ENCODE results near the gene KRT80.
"Not testable (repeated sequence)": the region's sequence is repeated elsewhere in the genome, so short reads cannot be mapped to it uniquely, and the experiment has no call there.

KRT80 gene

DNA sequence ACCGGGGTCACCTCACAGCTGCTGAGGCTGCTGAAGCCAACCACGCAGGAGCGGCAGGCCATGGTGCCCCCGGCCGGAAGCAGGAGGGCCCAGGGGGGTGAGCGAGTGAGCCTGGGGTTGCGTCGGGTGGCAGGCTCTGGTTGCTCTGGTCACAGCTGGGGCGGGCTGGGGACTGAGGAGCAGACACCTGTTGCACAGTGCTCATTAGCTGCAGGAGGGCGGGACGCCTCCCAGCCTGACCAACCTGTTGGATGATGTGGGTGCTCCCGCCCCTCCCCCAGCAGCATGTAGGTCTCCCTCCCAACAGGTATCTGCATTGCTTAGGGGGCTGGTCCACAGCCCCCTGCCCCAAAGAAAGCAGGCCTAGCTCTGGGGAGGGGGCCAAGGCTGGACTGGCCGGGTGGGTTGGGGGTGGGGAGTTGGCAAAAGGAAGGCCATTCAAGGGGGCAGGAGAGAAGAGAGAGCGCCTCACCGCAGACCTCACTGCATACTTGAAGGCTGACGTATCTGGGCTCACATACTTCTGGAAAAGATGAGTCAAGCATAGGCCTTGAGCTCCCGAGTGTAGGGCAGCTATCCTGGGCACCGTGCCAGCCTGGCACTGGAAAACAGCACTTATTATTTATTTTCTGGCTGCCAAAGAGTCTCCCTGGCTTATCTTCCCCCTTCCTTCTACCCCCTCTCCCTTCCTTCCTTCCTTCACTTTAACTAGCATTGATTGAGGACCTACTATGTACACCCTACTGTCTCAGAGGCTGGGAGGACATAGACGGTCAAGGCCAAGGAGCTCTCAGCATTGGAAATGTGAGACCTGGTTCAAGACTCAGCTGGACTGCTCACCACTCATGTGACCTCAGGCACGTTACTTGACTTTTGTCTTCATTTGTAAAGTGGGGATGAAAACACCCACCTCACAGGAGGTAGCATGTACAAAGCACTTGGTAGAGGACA, at the start of gene KRT80:
KRT80 (minus strand) TSS at position 174 of the 951 bp plus-strand sequence; CDS start at position 62, 112 bp downstream.
- DNase-seq: peak in 1 of 2 donors; percentile 26

DNA sequence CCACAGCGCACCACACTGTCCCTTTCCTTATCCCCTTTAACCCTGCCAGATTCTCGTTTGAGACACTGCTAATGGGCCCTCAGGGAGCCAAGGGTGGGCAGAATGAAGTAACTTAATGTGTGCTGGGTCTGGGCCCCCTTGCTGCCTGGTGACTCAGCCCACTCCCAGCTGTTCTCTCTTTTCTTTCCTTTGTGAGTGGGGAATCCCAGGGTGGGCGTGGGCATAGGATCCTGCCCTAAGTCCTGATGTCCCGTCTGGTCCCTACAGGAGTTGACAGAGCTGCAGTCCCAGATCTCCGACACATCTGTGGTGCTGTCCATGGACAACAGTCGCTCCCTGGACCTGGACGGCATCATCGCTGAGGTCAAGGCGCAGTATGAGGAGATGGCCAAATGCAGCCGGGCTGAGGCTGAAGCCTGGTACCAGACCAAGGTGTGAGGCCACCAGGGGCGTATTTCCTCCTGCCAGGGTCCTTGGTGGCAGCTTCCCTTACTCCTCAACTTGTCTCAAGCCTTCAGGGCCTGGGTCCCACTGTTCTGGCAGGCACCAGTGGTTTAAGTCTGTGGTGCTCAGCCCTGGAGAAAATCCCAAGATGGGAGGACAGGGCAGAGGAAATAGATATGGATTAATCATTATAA, 49.5 kb upstream of the KRT80 start:
- DNase-seq: no peak

DNA sequence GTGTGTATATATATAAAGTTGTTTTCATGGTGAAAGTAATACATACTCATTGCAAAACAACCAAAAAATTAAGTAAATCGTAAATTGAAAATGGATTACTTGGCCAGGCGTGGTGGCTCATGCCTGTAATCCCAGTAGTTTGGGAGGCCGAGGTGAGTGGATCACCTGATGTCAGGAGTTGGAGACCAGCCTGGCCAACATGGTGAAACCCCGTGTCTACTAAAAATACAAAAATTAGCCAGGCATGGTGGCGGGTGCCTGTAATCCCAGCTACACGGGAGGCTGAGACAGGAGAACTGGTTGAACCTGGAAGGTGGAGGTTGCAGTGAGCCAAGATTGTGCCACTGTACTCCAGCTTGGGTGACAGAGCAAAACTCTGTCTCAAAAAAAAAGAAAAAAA, 48.4 kb upstream of the KRT80 start:
- not testable (repeated sequence) for DNase-seq

DNA sequence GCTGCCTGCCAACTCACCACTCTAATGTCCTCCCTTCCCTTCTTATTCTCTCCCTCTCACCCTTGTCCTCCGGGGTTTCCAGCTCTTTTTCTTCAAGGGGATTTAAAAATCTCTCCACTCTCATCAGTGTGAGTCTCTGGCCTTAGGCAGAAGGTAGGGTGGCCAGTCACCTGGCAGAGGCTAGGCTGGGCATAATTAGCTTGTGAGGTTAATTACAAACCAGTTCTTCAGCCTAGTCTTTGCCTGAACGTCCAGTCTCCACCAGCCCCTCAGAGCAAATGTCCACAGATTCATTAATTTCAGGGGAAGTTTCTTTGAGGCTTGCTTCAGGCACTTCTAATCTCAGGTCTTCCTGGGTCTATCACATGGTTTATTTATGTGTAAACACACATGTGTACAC, 48.0 kb upstream of the KRT80 start:
- DNase-seq: no peak

DNA sequence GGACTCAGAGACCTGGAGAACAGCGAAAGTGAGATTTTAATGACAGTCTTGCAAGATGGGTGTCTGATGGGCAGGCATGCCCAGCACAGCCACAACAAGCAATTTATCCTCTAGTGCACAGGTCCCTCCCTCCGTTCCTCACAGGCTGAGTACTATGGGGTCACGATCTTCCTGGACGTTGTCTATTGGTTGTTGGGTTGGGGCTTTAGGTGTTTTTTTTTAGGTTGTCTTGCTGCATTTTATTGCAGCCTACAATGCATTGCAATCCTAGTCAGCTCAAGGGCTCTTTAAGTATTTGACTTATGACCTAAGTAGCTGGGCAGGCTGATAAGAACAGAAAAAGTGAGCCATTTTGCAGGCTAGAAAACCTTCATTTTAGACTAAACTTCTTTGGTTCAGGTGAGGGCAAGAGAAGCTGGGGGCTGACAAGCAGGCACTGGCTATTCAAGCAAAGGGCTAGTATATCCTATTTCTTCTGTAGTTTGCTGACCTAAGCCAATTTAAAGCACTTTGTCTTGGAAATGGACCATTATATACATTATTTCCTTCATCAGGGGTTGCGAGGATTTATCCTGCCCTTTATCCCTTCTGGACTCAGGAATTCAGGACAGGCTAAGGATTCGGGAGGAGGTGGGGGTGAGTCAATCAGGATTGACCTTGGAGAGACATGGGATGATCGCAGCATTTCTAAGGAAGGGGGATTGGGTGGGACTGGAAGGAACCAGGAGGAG, 47.3 kb upstream of the KRT80 start:
- no peak for DNase-seq

DNA sequence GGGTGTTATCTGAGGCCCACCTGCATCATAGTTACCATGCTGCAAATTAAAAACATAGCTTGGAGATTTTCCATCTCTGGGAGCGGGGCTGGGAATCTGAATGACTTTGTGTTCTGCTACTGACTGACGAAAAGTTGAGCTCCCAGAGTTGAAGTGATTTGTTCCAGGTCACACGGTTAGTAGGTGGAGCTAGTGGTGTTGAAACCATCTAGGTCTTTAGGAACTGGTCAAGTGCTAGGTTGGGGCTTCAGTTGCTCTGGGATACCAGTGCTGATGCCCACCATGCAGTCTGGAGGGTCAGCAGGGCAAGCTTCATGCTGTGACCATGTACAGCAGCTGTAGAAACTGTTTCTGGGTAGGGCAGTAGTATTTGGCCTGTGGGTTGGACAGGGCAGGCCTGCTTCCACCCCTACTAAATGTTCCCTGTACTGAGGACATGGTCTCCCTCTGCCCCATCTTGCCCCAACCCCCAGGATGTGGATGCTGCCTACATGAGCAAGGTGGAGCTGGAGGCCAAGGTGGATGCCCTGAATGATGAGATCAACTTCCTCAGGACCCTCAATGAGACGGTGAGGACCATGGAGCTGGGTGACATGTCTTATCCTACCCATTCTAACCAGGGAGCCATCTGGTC, 46.5 kb upstream of the KRT80 start:
- DNase-seq: no peak

DNA sequence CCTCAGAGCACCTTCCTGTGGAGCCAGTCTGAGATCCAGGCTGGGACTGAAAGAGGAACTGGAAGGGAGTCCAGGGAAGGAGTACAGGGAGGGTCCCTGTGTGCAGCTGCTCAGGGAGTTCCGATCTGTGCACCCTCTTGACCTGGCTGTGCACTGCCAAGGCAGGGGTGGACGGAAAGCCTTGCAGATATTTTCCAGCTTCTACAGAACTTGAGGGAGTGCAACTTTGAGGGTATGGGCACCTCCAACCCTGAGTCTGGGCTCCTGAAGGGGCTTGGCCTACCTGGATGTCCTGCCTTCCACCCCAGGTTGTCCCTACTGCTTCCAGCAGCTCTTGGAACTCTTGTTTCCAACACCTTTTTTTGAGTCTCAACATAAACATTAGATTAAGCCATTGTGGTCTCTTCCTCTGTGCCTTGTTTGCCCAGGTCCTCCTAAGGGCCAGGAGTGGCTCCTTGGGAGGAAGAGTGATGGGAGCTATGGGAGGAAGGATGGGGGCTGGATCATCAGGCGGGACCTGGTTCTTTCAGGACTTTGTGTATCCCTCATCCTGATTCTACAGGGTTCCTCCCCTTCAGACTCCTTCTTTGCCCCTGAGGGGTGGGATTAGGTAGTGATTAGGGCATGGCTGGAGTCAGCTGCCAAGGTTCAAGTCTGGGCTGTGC, 44.7 kb upstream of the KRT80 start:
- no peak for DNase-seq

DNA sequence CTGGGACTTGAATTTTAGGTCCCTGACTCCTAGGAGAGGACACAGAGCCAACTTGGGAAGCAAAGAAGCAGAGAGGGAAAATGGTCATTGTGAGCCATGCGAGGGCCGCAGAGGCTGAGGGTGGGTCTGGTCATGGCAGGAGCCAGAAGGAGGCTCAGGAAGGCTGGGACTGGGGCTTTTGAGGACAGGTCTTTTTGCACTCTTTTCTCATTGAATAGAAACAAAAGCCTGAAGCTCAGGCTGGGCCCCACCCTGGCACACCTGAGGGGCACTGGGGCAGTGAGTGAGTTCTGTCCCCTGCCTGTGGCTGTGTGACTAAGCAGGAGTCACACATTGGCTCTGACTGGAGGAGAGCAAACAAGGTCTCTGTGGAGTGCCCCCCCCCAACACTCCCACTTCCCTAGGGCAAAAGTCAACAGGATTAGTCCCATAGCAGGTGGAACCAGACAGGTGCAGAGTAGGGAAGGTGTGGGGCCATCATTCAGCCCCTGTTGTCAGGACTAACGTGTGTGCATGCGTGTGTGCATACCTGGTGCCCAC, 44.1 kb upstream of the KRT80 start:
- no peak for DNase-seq

DNA sequence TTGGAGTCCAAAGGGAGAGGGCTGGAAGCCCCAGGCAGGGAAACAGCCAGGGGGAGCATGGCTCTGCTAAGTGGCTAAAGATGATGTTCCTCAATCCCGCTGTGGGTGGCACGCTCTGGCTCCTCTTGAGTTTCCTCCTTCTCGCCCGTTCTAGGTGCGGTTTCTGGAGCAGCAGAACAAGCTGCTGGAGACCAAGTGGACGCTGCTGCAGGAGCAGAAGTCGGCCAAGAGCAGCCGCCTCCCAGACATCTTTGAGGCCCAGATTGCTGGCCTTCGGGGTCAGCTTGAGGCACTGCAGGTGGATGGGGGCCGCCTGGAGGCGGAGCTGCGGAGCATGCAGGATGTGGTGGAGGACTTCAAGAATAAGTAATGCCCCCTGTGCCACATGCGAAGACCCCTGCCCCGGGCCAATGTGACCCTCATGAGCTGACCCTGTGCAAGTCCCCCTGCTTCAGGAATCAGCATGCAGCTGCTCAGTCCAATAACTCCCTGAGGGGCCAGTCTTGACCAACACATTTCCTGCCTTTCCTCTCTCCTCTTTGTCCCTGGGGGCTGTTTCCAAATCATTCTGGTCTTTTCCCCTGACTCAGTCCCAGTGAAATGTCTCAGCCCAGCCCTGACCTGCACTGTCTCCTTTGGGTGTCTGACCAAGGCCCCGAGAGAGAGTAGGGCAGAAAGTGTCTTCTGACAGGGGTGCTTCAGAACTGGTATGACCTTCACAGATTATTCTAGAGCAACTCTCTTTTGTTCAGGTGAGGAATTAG, 43.4 kb upstream of the KRT80 start:
- DNase-seq: no peak

DNA sequence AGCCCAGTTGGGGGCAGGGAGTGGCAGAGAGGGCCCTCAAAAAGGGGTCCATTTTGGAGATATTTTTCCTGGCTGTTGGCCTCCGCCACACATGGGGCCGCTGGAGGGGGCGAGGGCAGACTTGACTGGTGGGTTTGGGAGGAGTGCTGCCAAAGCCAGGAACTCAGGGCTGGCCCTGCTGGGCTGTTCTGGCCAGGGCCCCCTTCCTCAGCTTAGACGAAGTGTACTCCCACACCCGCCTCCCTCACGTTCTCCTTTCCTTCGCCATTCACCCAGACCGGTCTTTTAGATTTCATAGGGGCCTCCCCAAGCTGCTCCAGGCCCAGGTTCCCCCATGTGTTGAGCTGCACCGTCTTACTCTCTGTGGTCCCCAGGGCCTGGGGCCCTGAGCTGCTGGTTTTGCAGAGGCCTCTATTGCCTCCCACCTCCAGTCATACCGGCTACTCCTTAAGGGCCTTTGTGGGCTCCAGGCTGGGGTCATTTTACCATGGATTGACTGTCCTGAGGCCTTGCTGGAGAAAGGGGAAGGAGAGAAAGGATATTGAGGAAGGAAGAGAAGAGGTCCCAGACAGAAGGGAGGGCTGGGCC, 42.5 kb upstream of the KRT80 start:
- DNase-seq: no peak

DNA sequence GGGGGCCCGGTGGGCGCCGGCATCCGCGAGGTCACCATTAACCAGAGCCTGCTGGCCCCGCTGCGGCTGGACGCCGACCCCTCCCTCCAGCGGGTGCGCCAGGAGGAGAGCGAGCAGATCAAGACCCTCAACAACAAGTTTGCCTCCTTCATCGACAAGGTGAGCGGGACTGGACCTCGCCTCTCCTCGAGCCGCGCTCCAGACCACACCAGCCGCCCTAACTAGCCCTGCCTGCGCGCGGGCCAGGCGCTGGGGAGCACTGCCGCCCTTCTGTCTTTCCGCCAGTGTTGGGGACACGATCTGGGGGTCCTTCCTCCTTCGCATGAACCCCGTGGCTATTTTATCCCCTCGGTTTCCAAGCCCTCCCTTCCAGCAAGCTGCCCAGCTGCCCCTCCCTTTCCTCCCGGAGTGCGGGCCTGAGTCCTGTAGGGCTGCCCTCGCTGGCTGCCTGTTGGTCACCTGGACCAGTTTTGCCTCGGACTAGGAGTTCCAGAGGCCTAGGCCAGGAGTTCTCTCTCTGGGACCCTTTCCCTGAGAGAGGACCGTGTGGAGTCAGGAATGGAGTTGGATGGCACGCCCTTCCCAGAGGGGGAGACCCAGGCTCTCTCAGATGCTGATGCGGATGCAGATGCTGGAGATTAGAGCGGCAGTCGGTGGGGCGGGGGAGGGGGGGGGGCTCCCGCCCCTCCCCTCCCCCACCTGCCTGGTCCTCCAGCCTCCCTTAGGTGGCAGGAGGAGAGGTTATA, 41.8 kb upstream of the KRT80 start:
- no peak for DNase-seq

DNA sequence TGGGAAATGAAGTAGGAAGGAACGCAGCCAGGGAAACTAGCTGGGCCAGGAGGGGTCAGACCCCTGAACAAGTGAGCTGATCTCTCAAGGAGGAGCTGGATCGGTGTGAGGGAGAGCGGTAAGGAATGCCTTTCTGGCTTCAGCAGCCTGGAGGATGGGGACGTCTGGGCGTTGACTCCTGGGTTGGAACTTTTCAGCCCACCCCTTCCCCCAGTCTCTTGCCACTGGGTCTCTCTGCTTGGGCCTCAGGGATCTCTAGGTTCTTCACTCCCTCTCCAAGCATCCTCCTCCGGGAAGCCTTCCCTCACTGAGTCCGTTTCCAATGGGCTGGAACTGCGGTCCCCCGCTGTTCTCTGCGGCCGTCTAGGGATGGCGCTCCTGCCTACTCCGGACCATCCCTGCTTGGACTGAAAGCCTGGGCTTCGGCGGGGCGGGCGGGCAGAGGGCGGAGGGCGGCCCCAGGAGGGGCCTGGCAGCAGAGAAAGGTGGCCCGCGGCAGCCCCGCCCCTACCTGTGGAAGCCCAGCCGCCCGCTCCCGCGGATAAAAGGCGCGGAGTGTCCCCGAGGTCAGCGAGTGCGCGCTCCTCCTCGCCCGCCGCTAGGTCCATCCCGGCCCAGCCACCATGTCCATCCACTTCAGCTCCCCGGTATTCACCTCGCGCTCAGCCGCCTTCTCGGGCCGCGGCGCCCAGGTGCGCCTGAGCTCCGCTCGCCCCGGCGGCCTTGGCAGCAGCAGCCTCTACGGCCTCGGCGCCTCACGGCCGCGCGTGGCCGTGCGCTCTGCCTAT, 41.1 kb upstream of the KRT80 start, which contains the start of gene KRT7:
KRT7 (plus strand) TSS at position 570 of the 788 bp plus-strand sequence; CDS start at position 624, 54 bp downstream.
- DNase-seq: no peak

DNA sequence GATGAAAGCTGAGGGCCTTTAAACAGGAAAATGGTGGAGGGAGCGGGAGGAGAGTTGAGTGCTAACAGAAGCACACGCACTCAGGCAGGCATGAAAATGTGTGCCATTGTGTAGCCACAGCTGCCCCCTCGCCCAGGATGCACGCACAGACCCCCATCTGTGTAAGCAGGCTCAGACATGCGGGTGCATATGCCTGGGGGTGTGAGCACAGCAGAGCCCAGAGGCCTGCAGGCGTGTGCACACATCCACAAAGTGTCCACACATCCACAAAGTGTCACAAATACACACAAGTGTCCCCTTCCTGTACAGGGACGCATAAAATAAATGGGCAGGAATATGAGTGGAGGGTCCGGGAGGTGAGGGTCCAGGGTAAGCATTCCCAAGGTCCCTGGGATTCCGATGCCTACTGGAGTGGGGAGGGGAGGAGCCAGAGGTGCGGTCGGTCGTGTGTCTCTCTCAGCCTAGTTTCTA, 40.4 kb upstream of the KRT80 start:
- DNase-seq: no peak

DNA sequence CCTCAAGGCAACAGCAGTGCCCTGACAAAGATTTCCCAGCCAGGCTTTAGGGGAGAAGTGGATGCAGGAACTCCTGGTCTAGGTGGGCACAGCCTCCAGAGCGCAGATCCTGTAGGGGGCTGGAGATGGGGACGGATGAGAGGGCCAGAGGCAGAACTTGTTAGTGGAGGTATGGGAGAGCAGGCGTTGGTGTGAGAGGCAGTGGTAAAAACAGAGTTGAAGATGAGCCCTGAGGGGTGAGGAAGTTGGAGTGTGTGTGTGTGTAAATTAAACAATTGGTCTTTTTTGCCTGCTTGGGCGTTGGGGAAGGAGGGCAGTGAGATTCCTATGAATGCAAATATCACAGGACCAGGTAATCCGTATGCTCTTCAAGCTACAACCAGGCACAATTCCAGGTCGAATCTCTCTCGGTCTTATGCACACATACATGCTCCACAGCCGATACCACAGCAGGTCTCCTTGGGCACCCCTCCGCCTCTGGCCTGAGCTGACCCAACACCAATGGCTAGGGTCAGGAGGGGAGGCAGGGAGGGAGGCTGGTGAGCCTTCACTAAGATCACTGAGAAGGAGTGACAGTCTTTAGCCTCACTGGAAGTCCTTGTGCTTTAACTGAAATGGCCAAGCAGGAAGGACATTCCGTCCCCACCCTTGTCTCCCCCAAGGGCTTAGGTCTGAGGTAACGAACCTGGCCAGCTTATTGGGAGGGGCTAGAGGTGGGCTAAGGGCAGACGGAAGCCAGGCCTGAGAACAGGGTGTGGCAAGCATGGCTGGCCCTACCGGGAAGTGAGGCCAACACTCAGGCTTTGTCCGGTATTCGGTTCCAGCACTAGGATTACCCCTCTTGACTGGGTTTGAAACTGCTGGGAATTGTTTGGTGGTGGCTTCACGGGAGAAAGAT, 39.7 kb upstream of the KRT80 start:
- DNase-seq: no peak

DNA sequence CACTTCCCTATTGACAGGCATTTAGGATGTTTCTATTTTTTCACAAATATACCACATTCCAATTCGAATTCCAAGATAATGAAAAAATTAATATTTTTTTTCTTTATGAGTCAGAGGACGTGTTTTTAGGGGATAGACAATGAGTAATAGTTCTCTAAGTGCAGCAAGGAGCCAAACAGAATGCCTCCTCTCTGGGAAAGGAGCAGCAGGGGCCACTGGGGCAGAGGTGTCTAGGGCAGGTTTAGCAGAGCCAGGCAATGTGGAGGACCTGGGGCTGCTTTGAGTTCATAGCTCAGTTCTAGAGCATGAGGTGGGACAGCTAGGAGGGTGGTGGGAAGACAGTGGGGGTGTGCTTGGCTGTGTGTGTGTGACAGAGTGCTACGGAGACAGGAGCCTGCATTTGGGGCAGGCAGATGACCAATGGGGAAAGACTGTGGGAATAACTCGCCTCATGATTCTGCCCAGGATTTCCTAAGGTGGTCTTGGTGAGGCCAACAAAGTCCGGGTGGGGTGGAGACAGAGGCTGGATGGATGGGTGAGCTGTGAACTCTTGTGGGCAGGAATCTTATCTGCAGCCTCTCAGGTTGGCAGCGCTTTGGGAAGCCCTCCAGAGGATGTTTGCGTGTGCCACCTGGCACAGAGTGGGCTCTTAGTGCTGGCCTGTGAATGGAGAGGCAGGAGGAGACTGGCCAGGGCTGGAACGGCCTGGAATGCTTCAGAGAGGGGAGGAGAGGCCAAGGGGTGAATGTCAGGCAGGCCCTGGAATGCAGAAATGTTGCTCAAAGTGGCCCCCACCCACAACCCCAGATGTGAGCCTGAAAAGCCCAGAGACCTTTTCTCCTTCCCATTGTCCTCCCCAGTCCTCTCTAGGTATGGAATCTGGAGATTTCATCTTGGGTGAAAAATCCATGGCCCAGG, 38.8 kb upstream of the KRT80 start:
- no peak for DNase-seq

DNA sequence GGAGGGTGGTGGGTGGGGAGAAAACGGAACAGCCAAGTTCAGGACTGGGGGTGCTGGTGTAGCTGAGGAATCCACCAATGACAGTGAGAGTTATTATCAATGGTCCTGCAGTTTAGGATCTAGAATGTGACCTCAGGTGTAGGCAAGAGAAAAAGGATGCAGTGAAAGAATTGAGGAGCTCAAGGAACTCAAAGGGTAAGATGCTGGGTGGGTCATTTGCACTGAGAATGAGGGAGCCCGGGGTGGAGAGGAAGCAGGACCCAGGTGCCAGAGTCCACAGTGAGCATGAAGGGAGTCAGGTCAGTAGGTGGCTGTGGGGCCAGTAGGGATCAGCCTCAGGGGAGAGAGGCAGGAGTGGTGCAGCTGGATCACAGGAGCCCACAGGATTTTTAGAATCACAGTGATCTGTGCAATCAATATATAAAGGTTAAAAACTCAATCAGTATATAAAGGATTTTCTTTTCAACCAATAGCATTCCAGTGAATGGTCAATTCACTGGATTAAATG, 38.1 kb upstream of the KRT80 start:
- DNase-seq: no peak

DNA sequence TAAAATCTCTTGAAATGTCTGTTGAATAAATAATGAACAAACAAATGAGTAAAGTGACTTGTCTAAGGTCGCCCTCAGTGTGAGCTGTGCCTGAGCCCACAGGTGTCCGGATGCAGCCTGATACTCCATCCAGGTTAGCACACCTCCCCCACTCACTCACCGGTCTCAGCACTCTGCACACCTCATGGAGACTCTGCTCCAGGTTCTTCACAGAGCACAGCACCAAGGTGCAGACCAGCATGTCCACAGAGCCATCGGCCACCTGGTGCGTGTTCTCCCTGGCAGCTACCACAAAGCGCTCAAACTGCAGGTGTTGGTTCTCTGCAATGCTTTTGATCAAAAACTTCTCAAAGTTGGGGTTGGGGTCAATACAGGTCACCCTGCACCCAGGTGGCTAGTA, 37.1 kb upstream of the KRT80 start:
- DNase-seq: no peak
